GM21390 (cell line): ENCODE measurements around the gene FSHB.
"Not testable (repeated sequence)": the region's sequence is repeated elsewhere in the genome, so short reads cannot be mapped to it uniquely, and the experiment has no call there.

Experiments
- ATAC-seq: cut with Tn5 transposase; IDR thresholded peaks from one replicate; pipeline ENCODE4 v1.9.1; 2021; ENCODE audit not compliant: unreplicated experiment

The FSHB gene

GRCh38 chr11:30230714-30231113 lies at the start of gene FSHB:
FSHB (plus strand) TSS chr11:30231014; CDS start chr11:30231903, 889 bp downstream.
- no peak for ATAC-seq

GRCh38 chr11:30186748-30187147 lies 44.1 kb upstream of the FSHB start:
- no peak for ATAC-seq

- ATAC-seq, result no peak
Measured at GRCh38 chr11:30192620-30193019, 38.2 kb upstream of the FSHB start.

GRCh38 chr11:30196400-30197206 lies 34.2 kb upstream of the FSHB start:
- peak; percentile 90 for ATAC-seq

GRCh38 chr11:30197869-30198268 lies 32.9 kb upstream of the FSHB start:
- no peak for ATAC-seq

- not testable (repeated sequence) for ATAC-seq
Measured at GRCh38 chr11:30202989-30203388, 27.8 kb upstream of the FSHB start.

- ATAC-seq, result no peak
Measured at GRCh38 chr11:30203850-30204249, 27.0 kb upstream of the FSHB start.

GRCh38 chr11:30206249-30206996 lies 24.4 kb upstream of the FSHB start:
- peak; percentile 89 for ATAC-seq

- no peak for ATAC-seq
Measured at GRCh38 chr11:30210357-30210756, 20.5 kb upstream of the FSHB start.

GRCh38 chr11:30216534-30216933 lies 14.3 kb upstream of the FSHB start:
- ATAC-seq, result no peak

GRCh38 chr11:30218278-30218677 lies 12.5 kb upstream of the FSHB start:
- ATAC-seq, result no peak

- ATAC-seq, result no peak
Measured at GRCh38 chr11:30225642-30226041, 5.2 kb upstream of the FSHB start.

- ATAC-seq, result no peak
Measured at GRCh38 chr11:30228323-30228884, 2.4 kb upstream of the FSHB start.

- ATAC-seq, result no peak
Measured at GRCh38 chr11:30239025-30239424, 8.2 kb downstream of the FSHB start.

- ATAC-seq, result no peak
Measured at GRCh38 chr11:30244265-30244664, 13.5 kb downstream of the FSHB start.

GRCh38 chr11:30245621-30246020 lies 14.8 kb downstream of the FSHB start:
- ATAC-seq, result no peak

GRCh38 chr11:30254307-30255298 lies 23.8 kb downstream of the FSHB start:
- ATAC-seq, result no peak

GRCh38 chr11:30255637-30256036 lies 24.8 kb downstream of the FSHB start:
- no peak for ATAC-seq

- ATAC-seq, result no peak
Measured at GRCh38 chr11:30257058-30257457, 26.2 kb downstream of the FSHB start.

GRCh38 chr11:30258679-30259078 lies 27.9 kb downstream of the FSHB start:
- ATAC-seq, result no peak

- ATAC-seq, result no peak
Measured at GRCh38 chr11:30260813-30261212, 30.0 kb downstream of the FSHB start.
